Measurements from ENCODE around the gene ST3GAL3. TPM values are rescaled to one million over a fixed set of nuclear protein-coding genes. Genes with fewer than 3 reads are reported as not detected.

Gene ST3GAL3
- polyA plus RNA-seq, 1 of the 3 experiments (the other 2 are of a cell fraction), result 20.6 TPM

DNA sequence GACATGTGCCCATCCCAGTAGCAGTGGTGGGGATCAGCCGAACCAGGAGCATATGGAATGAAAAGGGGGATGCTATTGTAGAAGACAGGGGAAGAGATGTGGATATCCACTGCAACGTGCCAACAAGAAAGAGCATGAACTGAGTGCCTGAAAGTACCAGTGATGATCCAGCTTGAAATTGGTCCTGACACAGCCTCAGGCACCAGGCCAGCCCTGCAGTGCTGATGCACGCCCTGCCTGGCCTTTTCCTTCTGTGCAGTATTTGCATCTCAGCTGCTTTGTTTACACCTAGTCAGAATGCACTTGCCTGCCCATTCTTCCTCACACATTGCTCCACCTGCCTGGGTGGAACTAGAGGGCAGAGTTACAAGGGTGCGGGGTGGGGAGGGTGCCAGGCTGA is 176.0 kb downstream of the ST3GAL3 start:
- no peaks in the 10 kb centered on the region for H3K27me3 ChIP-seq (ENCODE audit: insufficient read depth)
- WGBS (ENCODE audit: low lambda C conversion rate), result 94% methylated on average over 3 of the region's 4 CpGs
- H3K79me2 ChIP-seq (ENCODE audit: insufficient read depth), result no peaks in the 10 kb centered on the region
- H2AFZ ChIP-seq (ENCODE audit: low read depth), result no peak overlapping the region
- POLR2A ChIA-PET, result no interaction called here
- H3K4me1 ChIP-seq (ENCODE audit: control insufficient read depth in 1 of 2, insufficient read depth in 2 of 2, low read depth in 1 of 2, low read length in 1 of 2), result peaks cover 3 to 15% of the 10 kb centered on the region in 2 experiments; a peak in 2 of 4 replicates
- CTCF ChIA-PET, result interaction anchor here (1.2 to 4.6 kb wide), 3 partner anchors 9 to 120 kb away, joined by 4 to 23 read pairs (median 6); no protein-coding TSS in a partner anchor
- H4K20me1 ChIP-seq (ENCODE audit: insufficient read depth), result peaks cover 18% of the 10 kb centered on the region
- peaks cover 0 to 6% of the 10 kb centered on the region in 2 experiments for H3K36me3 ChIP-seq (replicated peaks in 1 of 2; ENCODE audit: control insufficient read depth in 1 of 2, insufficient read depth in 2 of 2, low read length in 1 of 2)
- no peak for TF ChIP-seq POLR2AphosphoS5 (IDR thresholded peaks at IDR 0.05; ENCODE audit: low read depth, low read length)
- TF ChIP-seq RXRA (IDR thresholded peaks at IDR 0.05; ENCODE audit: borderline replicate concordance, low read depth), result no peak
- H3K4me2 ChIP-seq, result no peak overlapping the region
- no peaks in the 10 kb centered on the region for H3K9me3 ChIP-seq
- H3K4me3 ChIP-seq (ENCODE audit: low read depth in 2 of 2, low read length in 1 of 2), result no peak overlapping the region
- H3K9me2 ChIP-seq, result no peaks in the 10 kb centered on the region
- H3F3A ChIP-seq (replicated peaks; ENCODE audit: insufficient read depth), result peaks cover 10% of the 10 kb centered on the region
- peak; percentile 24 for DNase-seq
- no peak overlapping the region for H3K27ac ChIP-seq (ENCODE audit: low read depth in 2 of 2, low read length in 1 of 2)
- H3K9ac ChIP-seq, result no peak overlapping the region

DNA sequence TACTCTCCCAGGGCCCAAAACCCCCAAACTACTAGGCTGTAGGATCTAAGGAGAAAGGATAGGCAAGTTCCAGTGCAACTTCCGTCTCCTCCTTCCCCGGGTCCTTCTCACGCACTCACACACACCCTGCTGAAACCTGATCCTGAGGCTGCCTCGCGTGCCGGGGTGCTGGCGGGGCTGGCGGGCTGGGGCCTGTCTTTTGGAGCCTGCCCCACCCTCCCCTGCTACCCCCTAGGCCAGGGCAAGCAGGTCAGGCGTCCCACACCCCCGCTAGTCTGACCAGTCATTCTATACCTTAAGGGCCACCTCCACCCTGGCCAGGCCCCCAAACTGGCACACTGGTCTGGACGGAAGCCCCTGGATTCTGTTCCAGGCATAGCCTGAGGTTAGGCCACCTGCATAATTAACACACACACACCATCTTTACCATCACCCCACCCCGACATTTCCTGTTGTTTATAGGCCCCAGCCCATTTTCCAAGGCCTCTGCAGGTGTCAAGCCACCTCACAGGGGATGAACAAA is 178.0 kb downstream of the ST3GAL3 start:
- no peak for DNase-seq
- CTCF ChIA-PET, result interaction anchor here (1.5 to 1.7 kb wide), 2 partner anchors 23 to 90 kb away, joined by 3 to 4 read pairs; no protein-coding TSS in a partner anchor
- Histone ChIP-seq H3K27ac (ENCODE audit: low read depth in 2 of 2, low read length in 1 of 2) (no peak overlapping the region), H3F3A (replicated peaks; ENCODE audit: insufficient read depth) (peaks cover 5% of the 10 kb centered on the region), H3K4me3 (ENCODE audit: low read depth in 2 of 2, low read length in 1 of 2) (no peak overlapping the region), H3K27me3 (ENCODE audit: insufficient read depth) (no peaks in the 10 kb centered on the region), H3K36me3 (replicated peaks in 1 of 2; ENCODE audit: control insufficient read depth in 1 of 2, insufficient read depth in 2 of 2, low read length in 1 of 2) (peaks cover 0 to 6% of the 10 kb centered on the region in 2 experiments), H3K9ac (no peak overlapping the region), H3K4me1 (ENCODE audit: control insufficient read depth in 1 of 2, insufficient read depth in 2 of 2, low read depth in 1 of 2, low read length in 1 of 2) (peaks cover under 1 to 3% of the 10 kb centered on the region in 2 experiments; a peak in 1 of 4 replicates), H2AFZ (ENCODE audit: low read depth) (no peak overlapping the region), H3K4me2 (no peak overlapping the region), H4K20me1 (ENCODE audit: insufficient read depth) (peaks cover 4% of the 10 kb centered on the region; the same call in 1 of the 2 replicates), H3K79me2 (ENCODE audit: insufficient read depth) (no peaks in the 10 kb centered on the region), H3K9me3 (no peaks in the 10 kb centered on the region), H3K9me2 (no peaks in the 10 kb centered on the region)
- WGBS (ENCODE audit: low lambda C conversion rate), result 68% methylated on average over 2 of the region's 12 CpGs
- POLR2A ChIA-PET, result no interaction called here
- TF ChIP-seq RFX5 (IDR thresholded peaks at IDR 0.05; ENCODE audit: low read length), result no peak
- no peak for TF ChIP-seq ELF1 (IDR thresholded peaks at IDR 0.05)
- no peak for TF ChIP-seq CHD2 (IDR thresholded peaks at IDR 0.05; ENCODE audit: low read length, partially characterized antibody)
- TF ChIP-seq RCOR1 (IDR thresholded peaks at IDR 0.05; ENCODE audit: low read length), result no peak
- TF ChIP-seq YY1 (IDR thresholded peaks at IDR 0.05; ENCODE audit: low read depth), result no peak

DNA sequence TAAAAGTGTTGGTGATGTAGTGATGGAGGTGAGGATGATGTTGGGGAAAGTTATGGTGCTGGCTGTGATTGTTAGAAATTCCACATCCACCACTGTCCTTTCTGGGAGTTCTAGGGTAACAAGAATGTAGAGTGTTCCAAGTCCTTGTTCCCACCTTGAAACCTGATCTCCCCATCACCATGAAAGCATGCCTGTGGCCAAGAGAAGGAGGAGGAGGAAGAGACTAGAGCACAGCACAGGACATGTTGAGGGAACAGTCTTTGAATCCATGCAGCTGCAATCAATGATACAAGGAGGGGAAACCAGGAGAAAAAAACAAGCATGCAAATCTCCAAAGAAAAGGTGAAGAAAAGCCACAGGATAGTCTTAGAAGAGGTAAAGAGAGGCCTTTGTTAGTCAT is 180.4 kb downstream of the ST3GAL3 start:
- Histone ChIP-seq H3K4me3 (ENCODE audit: low read depth in 2 of 2, low read length in 1 of 2) (no peak overlapping the region), H3K9me3 (no peaks in the 10 kb centered on the region), H3K4me2 (no peak overlapping the region), H3K27me3 (ENCODE audit: insufficient read depth) (no peaks in the 10 kb centered on the region), H3K4me1 (ENCODE audit: control insufficient read depth in 1 of 2, insufficient read depth in 2 of 2, low read depth in 1 of 2, low read length in 1 of 2) (0 out of 4 replicates have a peak, but pooled peaks cover 0 to 5% of the 10 kb centered on the region in 2 experiments), H4K20me1 (ENCODE audit: insufficient read depth) (no peaks in the 10 kb centered on the region), H3K79me2 (ENCODE audit: insufficient read depth) (no peaks in the 10 kb centered on the region), H3K27ac (ENCODE audit: low read depth in 2 of 2, low read length in 1 of 2) (no peak overlapping the region), H3K9me2 (no peaks in the 10 kb centered on the region), H3K9ac (no peak overlapping the region), H3K36me3 (replicated peaks in 1 of 2; ENCODE audit: control insufficient read depth in 1 of 2, insufficient read depth in 2 of 2, low read length in 1 of 2) (peaks cover 0 to 6% of the 10 kb centered on the region in 2 experiments), H2AFZ (ENCODE audit: low read depth) (no peak overlapping the region), H3F3A (replicated peaks; ENCODE audit: insufficient read depth) (peaks cover 5% of the 10 kb centered on the region)
- TF ChIP-seq TEAD4 (IDR thresholded peaks at IDR 0.05; ENCODE audit: borderline replicate concordance, insufficient read depth) (no peak), FOXM1 (IDR thresholded peaks at IDR 0.05; ENCODE audit: low read depth) (no peak), CHD2 (IDR thresholded peaks at IDR 0.05; ENCODE audit: low read length, partially characterized antibody) (no peak), NFIC (IDR thresholded peaks at IDR 0.05; ENCODE audit: borderline replicate concordance) (no peak), RCOR1 (IDR thresholded peaks at IDR 0.05; ENCODE audit: low read length) (no peak), TAF1 (IDR thresholded peaks at IDR 0.05; ENCODE audit: borderline replicate concordance, low read depth, low read length) (no peak)
- TF ChIP-seq, protein P1, sequence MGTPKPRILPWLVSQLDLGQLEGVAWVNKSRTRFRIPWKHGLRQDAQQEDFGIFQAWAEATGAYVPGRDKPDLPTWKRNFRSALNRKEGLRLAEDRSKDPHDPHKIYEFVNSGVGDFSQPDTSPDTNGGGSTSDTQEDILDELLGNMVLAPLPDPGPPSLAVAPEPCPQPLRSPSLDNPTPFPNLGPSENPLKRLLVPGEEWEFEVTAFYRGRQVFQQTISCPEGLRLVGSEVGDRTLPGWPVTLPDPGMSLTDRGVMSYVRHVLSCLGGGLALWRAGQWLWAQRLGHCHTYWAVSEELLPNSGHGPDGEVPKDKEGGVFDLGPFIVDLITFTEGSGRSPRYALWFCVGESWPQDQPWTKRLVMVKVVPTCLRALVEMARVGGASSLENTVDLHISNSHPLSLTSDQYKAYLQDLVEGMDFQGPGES (IDR thresholded peaks at IDR 0.05; ENCODE audit: low read depth, low read length), result no peak
- TF ChIP-seq, protein P2, sequence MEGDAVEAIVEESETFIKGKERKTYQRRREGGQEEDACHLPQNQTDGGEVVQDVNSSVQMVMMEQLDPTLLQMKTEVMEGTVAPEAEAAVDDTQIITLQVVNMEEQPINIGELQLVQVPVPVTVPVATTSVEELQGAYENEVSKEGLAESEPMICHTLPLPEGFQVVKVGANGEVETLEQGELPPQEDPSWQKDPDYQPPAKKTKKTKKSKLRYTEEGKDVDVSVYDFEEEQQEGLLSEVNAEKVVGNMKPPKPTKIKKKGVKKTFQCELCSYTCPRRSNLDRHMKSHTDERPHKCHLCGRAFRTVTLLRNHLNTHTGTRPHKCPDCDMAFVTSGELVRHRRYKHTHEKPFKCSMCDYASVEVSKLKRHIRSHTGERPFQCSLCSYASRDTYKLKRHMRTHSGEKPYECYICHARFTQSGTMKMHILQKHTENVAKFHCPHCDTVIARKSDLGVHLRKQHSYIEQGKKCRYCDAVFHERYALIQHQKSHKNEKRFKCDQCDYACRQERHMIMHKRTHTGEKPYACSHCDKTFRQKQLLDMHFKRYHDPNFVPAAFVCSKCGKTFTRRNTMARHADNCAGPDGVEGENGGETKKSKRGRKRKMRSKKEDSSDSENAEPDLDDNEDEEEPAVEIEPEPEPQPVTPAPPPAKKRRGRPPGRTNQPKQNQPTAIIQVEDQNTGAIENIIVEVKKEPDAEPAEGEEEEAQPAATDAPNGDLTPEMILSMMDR (IDR thresholded peaks at IDR 0.05), result no peak
- ChIA-PET CTCF (no interaction called here), POLR2A (no interaction called here)
- no peak for DNase-seq

All from SK-N-SH (cell line).